GM19239 (cell line): ENCODE results near the gene SH3PXD2A.
"Not testable (repeated sequence)": the region's sequence is repeated elsewhere in the genome, so short reads cannot be mapped to it uniquely, and the experiment has no call there.

Experiments
- DNase-seq: peaks from one replicate; pipeline ENCODE4 v3.0.0; 2011; ENCODE audit warnings: low spot score; ENCODE audit not compliant: insufficient read length
- FAIRE-seq: peaks from 2 replicates; lab custom pipeline; 2011; peaks lifted over from hg19 to GRCh38; lab: Jason Lieb, UNC

The SH3PXD2A gene

DNA sequence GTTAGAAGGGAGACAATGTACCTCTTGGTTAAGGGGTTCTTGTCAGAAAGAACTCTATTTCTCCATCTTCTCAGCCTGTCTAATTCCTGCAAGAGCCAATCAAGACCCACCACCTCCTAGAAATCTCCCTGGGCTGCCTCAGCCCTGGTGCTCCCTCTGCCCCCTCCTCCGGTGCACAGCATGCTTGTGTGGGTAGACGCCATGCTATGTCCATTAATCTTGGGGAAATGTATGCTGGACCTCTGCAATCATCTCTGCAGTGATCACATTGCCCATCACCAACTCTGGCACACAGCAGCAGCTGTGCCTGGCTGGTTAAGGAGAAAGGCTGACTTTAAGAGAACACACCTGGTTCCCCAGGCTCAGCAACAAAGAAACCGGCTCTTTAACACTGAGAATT is 37.3 kb downstream of the SH3PXD2A start:
- FAIRE-seq (no peak), DNase-seq (no peak)

DNA sequence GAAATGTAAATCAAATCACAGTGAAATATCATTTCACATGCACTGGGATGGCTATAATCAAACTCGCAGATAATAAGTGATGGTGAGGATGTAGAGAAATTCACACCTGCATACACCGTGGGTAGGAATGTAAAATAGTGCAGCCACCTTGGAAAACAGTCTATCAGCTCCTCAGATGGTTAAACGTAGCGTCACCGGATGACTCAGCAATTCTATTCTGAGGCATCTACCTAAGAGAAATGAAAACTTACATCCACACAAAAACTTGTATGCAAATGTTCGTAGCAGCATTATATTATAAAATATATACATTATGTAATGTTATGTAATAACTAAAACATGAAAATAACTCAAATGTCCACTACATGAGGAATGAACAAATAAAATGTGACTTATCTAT is 38.9 kb downstream of the SH3PXD2A start:
- DNase-seq: no peak

DNA sequence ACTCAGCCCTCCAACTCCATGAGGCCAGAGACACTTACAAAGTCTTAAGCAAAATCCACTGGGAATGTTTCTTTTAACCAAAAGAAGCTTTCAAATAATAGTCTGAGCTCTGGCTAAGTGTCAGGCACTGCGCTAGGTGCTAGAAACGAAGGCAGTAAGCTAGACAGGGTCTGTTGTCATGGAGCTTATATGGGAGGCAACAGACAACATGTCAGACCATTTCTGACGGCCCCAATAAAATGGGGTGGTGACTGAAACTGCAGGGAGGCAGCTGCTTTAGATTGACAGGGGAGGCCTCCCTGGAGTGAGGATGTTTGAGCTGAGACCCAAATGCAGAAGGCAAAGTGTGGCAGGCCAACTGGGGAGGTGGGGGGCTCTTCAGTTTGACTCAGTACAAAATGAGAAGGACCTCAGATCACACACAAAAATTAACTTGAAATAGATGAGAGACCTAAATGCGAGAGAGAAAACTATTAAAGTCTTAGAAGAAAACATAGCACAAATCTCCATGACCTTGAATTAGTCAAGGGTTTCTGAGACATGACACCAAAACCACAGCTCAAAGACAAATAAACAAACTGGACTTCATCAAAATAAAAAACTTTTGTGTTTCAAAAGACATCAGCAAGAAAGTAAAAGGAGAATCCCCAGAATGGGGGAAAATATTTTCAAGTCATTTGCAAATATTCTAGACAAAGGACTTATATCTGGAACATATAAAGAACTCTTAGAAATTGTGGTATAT is 40.6 kb downstream of the SH3PXD2A start:
- FAIRE-seq (no peak), DNase-seq (no peak)

More for the DNA sequence above, 38.9 kb downstream of the SH3PXD2A start:
- no peak for FAIRE-seq

DNA sequence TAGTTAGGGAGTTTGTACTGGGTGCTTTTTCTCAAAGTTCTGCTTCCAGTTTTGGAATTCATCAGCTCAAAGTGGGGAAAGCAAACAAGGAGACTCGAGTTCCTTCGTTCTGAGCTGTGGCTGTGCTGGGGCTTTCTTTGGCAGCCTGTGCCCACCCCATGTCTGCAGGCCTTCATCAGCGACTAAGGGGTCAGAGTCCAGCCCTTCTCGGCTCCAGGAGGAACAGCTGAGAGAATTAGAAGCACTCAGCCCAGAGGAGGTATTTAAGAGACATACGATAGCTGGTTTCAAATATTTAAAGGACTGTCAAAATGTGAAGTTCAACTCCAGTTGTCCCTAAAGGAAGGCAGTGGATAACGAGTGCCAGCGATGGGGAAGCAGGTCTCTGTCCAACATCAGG is 41.3 kb downstream of the SH3PXD2A start:
- no peak for DNase-seq
- no peak for FAIRE-seq

DNA sequence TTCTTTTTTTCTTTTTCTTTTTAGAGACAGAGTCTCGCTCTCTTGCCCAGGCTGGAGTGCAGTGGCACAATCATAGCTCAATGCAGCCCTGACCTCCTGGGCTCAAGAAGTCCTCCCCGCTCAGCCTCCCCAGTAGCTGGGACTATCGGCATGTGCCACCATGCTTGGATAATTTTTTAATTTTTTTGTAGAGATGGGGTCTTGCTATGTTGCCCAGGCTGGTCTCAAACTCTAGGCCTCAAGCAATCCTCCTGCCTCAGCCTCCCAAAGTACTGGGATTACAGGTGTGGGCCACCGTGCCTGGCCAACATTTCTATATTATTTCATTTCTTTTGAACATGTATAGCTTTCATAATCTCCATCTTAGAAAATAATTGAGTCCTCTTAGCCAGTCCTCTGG is 42.1 kb downstream of the SH3PXD2A start:
- FAIRE-seq, DNase-seq: not testable (repeated sequence)

DNA sequence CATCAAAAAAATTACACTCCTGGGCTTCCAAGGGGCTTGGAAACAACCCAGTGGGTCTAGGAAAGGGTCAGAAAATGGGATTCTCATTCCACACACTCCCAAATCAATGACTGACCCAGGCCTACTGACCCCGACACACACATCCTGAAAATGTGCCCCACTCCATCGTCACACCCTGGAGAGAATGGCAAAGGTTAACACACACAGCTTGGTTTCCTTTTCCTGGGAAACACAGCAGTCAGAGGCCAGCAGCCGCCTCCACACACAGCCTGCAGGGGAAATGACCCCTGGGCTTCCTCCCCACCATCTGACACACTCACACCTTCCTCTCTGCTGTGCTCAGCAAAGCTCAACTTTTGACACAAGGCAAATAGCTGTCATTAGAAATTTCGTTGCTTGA is 42.9 kb downstream of the SH3PXD2A start:
- FAIRE-seq: no peak
- no peak for DNase-seq

DNA sequence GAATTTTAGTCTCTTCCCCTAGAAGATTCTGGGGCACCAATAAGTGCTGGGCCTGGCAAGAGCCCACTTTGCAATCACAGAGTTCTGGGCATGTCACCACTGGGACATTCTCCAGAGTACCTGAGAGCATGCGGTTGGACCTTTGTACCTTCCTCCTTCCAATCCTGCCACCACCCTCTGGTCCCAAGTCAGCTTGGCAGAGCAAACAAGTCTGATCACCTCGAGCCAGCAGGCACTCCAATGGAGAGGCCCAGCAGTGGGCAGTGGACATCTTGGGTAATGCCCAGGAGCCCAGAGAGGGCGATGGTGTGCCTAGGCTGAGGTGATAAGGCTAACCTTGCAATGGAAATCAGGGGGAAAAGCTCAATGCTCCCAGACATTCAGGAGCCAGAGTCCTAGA is 43.4 kb downstream of the SH3PXD2A start:
- DNase-seq (no peak), FAIRE-seq (no peak)

DNA sequence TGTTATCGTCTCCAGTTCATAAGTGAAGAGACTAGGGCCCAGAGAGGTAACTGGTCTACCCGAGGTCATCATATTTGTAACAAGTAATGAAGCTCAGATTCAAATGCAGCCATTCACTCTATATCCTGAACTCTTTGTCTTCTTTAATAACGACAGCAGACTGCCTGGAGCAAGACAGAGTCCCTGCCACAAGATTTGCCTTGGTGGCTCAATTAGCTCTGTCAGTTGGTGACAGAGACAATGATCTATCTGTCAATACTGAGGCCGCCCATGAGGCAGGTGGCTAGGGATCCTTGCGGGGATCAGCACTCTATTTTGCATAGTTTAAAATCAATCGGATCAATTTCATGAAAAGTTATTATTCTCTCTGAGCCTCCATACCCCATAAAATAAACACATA is 43.9 kb downstream of the SH3PXD2A start:
- FAIRE-seq: no peak
- DNase-seq: no peak

DNA sequence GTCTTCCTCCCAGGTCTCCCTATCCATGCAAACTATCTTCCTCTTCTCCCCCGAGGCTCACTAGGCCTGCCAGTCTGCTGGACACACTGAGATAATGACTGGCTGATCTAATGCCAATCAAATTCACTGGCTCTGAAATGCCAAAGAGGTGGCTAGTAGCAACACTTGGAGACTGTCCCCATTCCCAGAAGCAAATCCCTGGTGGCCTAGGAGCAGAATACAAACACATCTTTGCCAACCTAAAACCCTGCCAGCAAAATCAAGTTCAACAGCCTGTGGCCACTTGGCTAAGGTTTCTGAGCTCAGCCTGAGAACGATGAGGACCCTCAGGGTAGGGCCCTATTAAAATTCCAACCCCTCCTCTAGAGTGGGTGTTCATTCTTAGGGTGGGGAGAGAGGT is 46.6 kb downstream of the SH3PXD2A start:
- no peak for FAIRE-seq

DNA sequence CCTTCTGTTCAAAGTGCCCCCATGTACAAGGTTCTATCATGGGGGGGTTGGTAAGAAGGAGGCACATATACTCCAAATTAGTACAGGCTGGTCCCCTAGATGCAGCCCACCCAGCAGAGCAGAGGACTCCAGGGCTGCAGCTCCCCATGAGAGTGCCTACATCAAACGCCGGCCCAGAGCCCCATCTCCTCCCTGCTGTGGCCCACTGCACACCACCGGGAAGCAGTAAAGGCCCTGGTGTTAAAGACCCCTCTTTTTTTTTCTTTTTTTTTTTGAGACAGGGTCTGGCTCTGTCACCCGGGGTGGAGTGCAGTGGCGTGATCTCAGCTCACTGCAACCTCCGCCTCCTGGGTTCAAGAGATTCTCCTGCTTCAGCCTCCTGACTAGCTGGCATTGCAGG is 47.4 kb downstream of the SH3PXD2A start:
- DNase-seq (no peak), FAIRE-seq (no peak)

More for the DNA sequence above, 46.6 kb downstream of the SH3PXD2A start:
- DNase-seq: no peak

DNA sequence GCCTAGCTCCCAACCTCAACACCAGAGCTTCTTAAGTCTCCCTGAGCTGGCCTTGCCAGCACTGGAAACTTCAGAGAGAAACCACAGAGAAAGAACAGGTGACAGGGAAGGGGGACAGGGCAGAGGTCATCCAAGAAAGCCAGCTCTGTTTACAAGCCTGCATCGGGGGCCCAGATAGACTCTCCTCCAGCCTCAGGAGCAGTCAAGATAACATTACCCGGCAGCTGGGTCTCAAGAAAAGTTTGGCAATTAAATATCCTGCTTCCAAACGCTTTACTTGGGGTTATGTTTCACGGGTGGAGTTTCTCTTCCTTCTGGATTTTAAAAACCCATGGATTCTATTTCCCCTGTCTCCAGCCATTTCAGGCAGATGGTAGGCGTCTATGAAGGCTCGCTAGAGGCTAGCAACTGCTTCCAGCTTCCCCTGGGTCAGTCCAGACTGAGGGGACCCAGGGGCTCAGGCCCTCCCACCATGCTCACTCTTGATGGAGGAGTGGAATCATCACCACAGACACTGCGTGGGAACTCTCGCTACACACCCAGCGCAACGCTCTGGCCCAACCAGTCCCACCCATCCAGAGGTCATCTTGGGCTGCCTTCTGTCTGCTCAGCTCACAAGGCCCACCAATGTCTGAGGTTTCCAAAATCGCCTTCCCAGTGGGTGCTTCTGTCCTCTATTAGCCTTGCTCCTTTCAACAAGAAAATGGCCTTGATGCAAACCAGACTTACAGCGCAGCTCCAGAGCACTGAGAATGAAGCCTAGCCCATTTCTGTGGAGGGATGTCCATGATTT is 48.8 kb downstream of the SH3PXD2A start:
- DNase-seq (no peak), FAIRE-seq (no peak)

DNA sequence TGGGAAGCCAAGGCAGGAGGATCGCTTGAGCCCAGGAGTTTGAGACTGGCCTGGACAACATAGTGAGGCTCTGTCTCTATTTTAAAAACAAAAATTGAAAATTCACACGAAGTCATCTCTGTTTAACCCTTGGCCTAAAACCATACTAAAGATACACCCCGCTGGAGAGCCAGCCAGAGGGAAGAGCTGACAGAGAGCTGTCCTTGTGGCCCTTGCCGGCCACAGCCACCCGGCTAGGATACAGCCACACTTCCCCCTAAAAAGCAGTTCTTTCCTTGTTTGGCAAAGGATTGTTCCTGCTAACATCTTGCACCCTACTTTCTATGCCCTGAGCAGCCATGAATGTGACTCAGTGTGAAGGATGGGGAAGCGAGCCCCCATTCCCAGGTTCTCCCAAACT is 49.6 kb downstream of the SH3PXD2A start:
- no peak for FAIRE-seq

DNA sequence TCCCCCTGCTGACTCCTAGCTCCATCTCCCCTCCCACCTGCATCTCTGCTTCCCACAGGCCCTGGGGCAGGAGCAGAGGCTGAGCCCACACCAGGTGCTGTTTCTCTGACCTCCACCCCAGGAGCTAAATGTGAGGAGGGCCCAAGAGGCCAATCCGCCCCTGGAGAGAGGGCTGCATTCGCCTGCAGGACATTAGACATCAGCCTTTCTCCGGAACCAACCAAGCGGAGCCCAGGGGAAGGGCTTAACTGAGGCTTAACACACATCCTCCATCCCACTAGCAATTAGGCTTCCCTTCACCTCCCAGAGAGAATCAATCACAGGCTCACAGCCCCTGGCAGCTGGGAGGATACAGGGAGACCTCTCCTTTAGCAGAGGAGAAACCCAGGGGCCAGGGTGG is 50.5 kb downstream of the SH3PXD2A start:
- no peak for DNase-seq
- no peak for FAIRE-seq

More for the DNA sequence above, 49.6 kb downstream of the SH3PXD2A start:
- DNase-seq: no peak

DNA sequence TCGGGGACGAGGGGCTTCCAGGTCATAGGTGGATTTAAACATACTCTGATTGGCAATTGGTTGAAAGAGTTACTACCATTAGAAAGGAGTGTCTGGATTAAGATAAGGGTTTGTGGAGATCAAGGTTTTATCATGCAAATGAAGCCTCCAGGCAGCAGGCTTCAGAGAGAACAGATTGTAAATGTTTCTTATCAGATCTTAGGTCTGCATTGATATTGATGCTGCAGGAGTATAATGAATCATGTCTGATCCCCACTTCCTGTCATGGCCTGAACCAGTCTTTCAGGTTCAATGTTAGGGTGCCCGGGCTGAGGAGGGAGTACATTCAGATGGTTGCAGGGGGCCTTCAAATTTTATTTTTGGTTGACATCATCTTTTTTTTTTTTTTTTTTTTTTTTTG is 51.4 kb downstream of the SH3PXD2A start:
- DNase-seq (no peak), FAIRE-seq (no peak)

DNA sequence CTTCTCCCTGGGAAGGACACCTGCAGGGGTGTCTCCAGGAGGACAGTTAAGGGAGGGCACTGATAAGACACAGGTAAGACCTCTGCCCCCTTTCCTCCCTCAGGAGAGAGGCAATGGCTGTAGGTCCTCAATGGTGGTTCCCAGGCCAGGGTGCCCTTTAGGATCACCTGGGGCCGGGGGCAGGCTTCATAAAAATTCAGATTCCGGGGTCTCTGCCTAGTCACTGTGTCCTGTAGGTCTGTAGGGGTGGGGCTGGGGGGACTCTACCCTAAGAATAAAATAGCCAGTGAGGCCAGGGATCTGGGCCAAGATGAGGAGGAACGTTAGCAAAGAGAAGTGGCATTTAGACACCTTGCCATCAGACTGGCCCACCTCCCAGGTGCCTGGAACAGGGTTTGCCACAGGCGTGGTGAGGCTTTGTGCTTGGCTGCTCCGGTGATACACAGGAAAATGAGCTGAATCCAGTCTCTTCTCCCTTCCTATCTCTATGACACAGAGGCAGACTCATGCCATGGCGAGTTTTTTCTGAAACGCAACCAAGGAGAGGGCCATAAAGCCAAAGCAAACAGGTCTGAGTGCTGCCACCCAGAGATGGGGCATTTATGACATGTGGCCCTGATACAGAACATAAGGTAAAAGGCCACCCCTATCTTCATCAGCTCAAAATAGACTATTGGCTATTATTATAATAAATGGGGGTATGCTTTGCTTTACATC is 52.6 kb downstream of the SH3PXD2A start:
- no peak for DNase-seq
- FAIRE-seq: no peak

DNA sequence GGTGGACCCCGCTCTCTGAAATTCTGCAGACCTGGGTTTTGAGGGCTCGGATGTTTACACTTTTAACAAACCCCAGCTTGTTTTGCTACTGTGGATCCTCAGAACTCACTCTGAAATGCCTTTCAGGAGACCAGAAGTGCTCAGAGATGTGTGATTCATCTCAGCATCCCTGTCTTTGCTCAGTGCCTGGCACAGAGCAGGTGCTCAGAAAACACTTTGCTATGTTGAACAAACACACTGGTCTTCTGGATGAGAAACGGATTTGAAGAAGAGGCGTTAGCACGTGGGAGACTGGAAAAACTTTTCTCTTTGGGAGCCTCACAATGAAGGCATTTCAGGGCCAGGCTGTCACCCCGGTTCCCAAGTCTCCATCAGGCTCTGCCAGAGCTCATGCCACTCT is 53.3 kb downstream of the SH3PXD2A start:
- DNase-seq (no peak), FAIRE-seq (no peak)

DNA sequence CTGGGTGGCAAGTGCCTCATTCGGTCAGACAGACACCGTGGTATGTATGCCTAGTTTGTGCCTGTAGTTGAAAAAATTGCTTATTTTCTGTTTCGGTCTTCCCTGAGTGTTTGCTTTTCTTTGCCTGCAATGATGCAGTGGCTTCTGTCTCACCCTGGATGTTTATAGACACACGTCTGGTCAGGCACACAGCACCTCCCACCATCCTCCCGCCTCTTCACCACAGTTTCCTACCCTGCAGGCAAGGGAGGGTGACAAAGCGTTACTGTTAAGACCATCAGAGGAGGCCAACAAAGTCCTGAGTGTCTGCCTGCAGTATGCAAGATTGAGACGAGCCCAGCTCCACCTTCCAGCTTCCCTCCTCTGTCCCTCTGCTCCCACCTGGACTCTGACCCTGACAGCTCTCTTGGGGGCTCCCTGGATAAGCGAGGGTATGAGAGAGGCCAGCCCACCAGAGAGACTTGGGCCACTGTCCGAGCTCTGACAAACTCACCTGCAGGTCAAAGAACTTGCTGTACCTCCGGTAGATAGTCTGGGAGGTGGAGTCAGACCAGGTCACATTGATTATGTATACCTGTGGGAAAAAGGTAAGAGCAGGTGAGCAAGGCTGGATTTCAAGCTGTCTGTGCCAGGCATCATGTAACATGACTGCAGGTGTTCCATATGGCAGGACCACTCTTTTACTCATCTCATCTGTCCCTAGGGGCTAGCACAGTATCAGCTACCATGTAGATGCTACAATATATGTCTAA is 54.4 kb downstream of the SH3PXD2A start:
- DNase-seq (peak; percentile 50), FAIRE-seq (peak; percentile 64)

DNA sequence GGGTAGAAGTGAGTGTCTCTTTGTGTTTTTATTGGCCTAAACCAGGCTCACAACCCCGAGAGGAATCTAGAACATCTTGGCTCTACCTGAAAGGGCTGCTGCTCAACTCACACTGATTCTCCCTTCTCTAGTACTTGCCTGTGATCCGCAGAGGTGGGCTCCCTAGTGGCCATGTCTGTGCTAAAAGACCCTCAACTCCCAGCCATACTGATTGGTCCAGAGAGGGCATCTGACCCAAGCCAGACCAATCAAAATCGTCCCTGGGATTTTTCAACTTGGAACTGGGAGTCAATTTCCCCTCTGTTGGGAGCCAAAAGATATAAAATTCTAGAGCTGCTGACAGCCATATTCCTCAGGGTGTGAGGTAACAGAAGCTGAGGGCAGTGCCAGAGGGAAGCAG is 55.3 kb downstream of the SH3PXD2A start:
- no peak for DNase-seq

DNA sequence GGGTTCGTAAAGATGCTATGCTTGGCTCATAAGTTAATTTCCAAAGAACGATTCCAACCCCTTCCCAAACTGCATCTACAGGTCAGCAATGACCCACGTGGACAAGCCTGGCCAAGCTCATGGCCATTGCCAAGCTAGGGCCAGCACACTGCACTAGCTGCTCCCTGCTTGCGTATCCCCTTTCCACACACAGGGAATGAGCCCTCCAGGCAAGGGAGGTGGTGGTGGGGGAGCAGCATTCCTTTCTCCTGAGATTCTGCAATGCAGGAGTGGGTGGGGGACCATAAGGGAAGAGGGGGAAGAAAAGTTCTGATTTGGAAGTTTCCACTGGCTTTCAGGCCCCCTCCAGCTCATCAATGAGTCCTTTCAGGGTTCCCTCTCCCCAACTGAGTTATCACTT is 56.0 kb downstream of the SH3PXD2A start:
- DNase-seq: no peak
- FAIRE-seq: no peak

More for the DNA sequence above, 55.3 kb downstream of the SH3PXD2A start:
- no peak for FAIRE-seq

DNA sequence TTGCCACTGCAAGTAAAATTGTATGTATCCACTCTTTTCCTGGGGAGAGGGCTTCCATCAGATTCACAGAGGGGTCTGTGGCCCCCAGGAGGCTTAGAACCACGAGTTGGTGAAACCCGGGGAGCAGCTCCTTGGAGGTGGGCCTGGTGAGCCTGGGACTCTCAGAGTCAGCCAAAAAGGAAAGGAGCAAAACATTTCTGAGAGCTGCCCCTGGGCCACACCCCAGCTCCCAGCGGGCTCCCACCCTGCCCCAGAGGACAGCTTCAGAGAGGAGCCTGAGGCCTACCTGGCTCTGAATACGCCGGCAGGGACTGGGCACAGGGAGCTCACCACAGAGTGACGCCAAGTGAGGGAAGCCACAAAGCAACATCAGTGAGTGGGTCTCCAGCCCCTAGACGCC is 56.9 kb downstream of the SH3PXD2A start:
- no peak for DNase-seq
- FAIRE-seq: no peak
